KOPT-K1 (cell line): ENCODE data around the gene MARK2.
A peak's percentile ranks its signal among the peaks of the same experiment; 100 is the strongest.

ENCODE experiments used
- H3K27ac ChIP-seq: fragments of 200-600 bp; sonication (generic); 2 replicates; pipeline ENCODE4 v1.5.1; 2016; ENCODE audit warnings: antibody characterized with exemption, mild to moderate bottlenecking, low read depth, low read length; ENCODE audit not compliant: poor library complexity, severe bottlenecking
- H3K36me3 ChIP-seq: fragments of 200-600 bp; sonication (generic); 2 replicates; pipeline ENCODE4 v1.5.1; 2017; ENCODE audit warnings: antibody characterized with exemption, mild to moderate bottlenecking, low read length, moderate library complexity; ENCODE audit not compliant: insufficient read depth
- H3K9me3 ChIP-seq: fragments of 200-600 bp; sonication (generic); 2 replicates; pipeline ENCODE4 v1.5.1; 2017; ENCODE audit warnings: antibody characterized with exemption, low read length, mild to moderate bottlenecking; ENCODE audit not compliant: insufficient read depth, poor library complexity, severe bottlenecking

MARK2 gene

DNA sequence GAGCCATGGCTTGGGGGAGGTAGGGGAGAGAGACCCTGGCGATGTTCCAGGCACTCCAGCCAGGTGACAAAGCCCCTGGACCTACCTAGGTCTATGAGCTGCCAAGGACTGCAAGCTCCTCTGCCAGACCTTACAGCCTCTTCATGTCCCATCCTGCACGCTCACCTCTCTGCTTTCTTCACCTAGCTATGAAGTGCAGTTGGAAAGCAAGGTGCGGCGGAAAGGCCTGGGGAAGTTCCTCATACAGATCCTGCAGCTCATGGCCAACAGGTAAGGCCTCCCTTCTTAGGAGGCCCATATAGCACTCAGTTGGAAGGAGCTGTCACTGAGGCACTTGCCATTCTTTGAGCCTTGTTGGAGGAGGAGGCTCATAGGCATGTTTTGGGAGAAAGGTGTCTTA is 113.7 kb downstream of the MARK2 start:
- Histone ChIP-seq H3K27ac (peak overlapping the region; percentile 50), H3K9me3 (no peaks in the 10 kb centered on the region), H3K36me3 (peaks cover 86% of the 10 kb centered on the region)

DNA sequence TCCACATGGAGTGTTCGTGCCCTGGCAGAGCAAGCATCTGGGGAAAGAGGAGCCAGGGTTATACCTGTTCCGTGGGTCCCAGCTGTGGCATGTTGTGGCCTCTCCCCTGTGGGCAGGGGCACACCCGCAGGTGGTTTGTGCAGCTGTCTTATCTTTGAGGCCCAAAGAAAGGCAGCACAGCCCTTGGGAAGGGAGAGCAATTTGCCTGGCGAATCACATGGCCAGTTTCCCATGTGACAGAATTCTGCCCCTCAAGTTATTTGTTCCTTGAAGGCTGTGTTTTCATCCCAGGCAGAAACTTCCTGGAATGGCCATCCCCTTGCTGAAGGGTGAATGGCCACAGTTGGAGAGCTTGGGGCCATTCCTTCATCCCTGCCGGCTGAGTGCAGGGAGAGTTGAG is 119.1 kb downstream of the MARK2 start:
- Histone ChIP-seq H3K36me3 (peaks cover 53% of the 10 kb centered on the region), H3K27ac (no peak overlapping the region), H3K9me3 (no peaks in the 10 kb centered on the region)
